ENCODE results near the gene ZKSCAN3. TPM values are rescaled to one million over a fixed set of nuclear protein-coding genes. Genes with fewer than 3 reads are reported as not detected.

The ZKSCAN3 gene
- total RNA-seq, 1 experiment from 2014 or later: 1.9 TPM

GRCh38 chr6:28395918-28396317 is 46.2 kb downstream of the ZKSCAN3 start:
- intact Hi-C loops (cut with micrococcal nuclease): loop anchor here (10.0 kb wide), 1 partner anchor 189 kb away; a partner anchor contains a TSS
- CTCF ChIA-PET: no interaction called here
- H3K9me2 ChIP-seq (replicated peaks; ENCODE audit: low read length): no peaks in the 10 kb centered on the region
- H3K79me2 ChIP-seq (ENCODE audit: low read length): no peaks in the 10 kb centered on the region
- no peaks in the 10 kb centered on the region for H3K27me3 ChIP-seq (ENCODE audit: low read length)
- H3K4me1 ChIP-seq (ENCODE audit: insufficient read depth, low read length): peaks cover 7% of the 10 kb centered on the region; the same call in 1 of the 2 replicates
- no peaks in the 10 kb centered on the region for H3F3A ChIP-seq (ENCODE audit: low read length, unreplicated experiment)
- no peak overlapping the region for H3K4me3 ChIP-seq (ENCODE audit: low read length)
- ATAC-seq (no peak), DNase-seq (no peak)
- BruUV-seq (replicated peaks): no TSS peak
- no peaks in the 10 kb centered on the region for H3K9me3 ChIP-seq (ENCODE audit: low read length)
- no peak overlapping the region for H2AFZ ChIP-seq (ENCODE audit: low read length)
- H3K36me3 ChIP-seq (ENCODE audit: low read depth, low read length): no peaks in the 10 kb centered on the region
- no peak overlapping the region for H3K4me2 ChIP-seq (ENCODE audit: low read length)
- no peaks in the 10 kb centered on the region for H4K20me1 ChIP-seq (ENCODE audit: low read length)
- no peak for TF ChIP-seq EZH2phosphoT487 (IDR thresholded peaks at IDR 0.05; ENCODE audit: borderline replicate concordance, low read length)
- no peak for TF ChIP-seq EZH2 (IDR thresholded peaks at IDR 0.05; ENCODE audit: low read length, unreplicated experiment)
- POLR2A ChIA-PET (ENCODE audit: unreplicated experiment): no interaction called here
- no peak overlapping the region for H3K27ac ChIP-seq (ENCODE audit: low read length)
- no peak overlapping the region for H3K9ac ChIP-seq (ENCODE audit: low read length)

- Histone ChIP-seq H3K9me2 (replicated peaks; ENCODE audit: low read length) (no peaks in the 10 kb centered on the region), H3F3A (ENCODE audit: low read length, unreplicated experiment) (no peaks in the 10 kb centered on the region), H3K79me2 (ENCODE audit: low read length) (no peaks in the 10 kb centered on the region), H3K9me3 (ENCODE audit: low read length) (no peaks in the 10 kb centered on the region), H3K4me3 (ENCODE audit: low read length) (no peak within 1 kb of the TSS), H3K27ac (ENCODE audit: low read length) (no peak within 1 kb of the TSS), H3K4me2 (ENCODE audit: low read length) (no peak within 1 kb of the TSS), H3K4me1 (ENCODE audit: insufficient read depth, low read length) (peaks cover 7% of the 10 kb centered on the region), H2AFZ (ENCODE audit: low read length) (no peak within 1 kb of the TSS), H3K9ac (ENCODE audit: low read length) (no peak within 1 kb of the TSS), H4K20me1 (ENCODE audit: low read length) (no peaks in the 10 kb centered on the region), H3K27me3 (ENCODE audit: low read length) (no peaks in the 10 kb centered on the region), H3K36me3 (ENCODE audit: low read depth, low read length) (no peaks in the 10 kb centered on the region)
- BruUV-seq (replicated peaks): no TSS peak
- intact Hi-C loops (cut with micrococcal nuclease): loop anchor here (10.0 kb wide), 1 partner anchor 185 kb away; a partner anchor contains a TSS
- ChIA-PET POLR2A (ENCODE audit: unreplicated experiment) (no interaction called here), CTCF (no interaction called here)
- TF ChIP-seq EZH2phosphoT487 (IDR thresholded peaks at IDR 0.05; ENCODE audit: borderline replicate concordance, low read length) (no peak), EZH2 (IDR thresholded peaks at IDR 0.05; ENCODE audit: low read length, unreplicated experiment) (no peak), CTCF (conservative IDR thresholded peaks at IDR 0.05; ENCODE audit: low read depth, low read length) (no peak)
- DNase-seq: no peak
- ATAC-seq: no peak
These were observed 49.8 kb downstream of the ZKSCAN3 start, which contains the start of gene ZSCAN12 for GRCh38 chr6:28399350-28400121. ZSCAN12 (minus strand) TSS chr6:28399747; CDS start chr6:28398405, 1,342 bp downstream.

GRCh38 chr6:28400122-28400451 is 50.3 kb downstream of the ZKSCAN3 start:
- intact Hi-C loops (cut with micrococcal nuclease): no loop called here

More at GRCh38 chr6:28400122-28400451, 50.3 kb downstream of the ZKSCAN3 start:
- BruUV-seq (replicated peaks): no TSS peak
- no peak for ATAC-seq
- DNase-seq: no peak
- H3K4me1 ChIP-seq (ENCODE audit: insufficient read depth, low read length): peaks cover 7% of the 10 kb centered on the region
- ChIA-PET POLR2A (ENCODE audit: unreplicated experiment) (no interaction called here), CTCF (no interaction called here)
- no peaks in the 10 kb centered on the region for H3K9me2 ChIP-seq (replicated peaks; ENCODE audit: low read length)
- H3K4me3 ChIP-seq (ENCODE audit: low read length): no peak overlapping the region
- H4K20me1 ChIP-seq (ENCODE audit: low read length): no peaks in the 10 kb centered on the region
- no peaks in the 10 kb centered on the region for H3K27me3 ChIP-seq (ENCODE audit: low read length)
- no peak overlapping the region for H3K4me2 ChIP-seq (ENCODE audit: low read length)
- TF ChIP-seq EZH2 (IDR thresholded peaks at IDR 0.05; ENCODE audit: low read length, unreplicated experiment) (no peak), CTCF (conservative IDR thresholded peaks at IDR 0.05; ENCODE audit: low read depth, low read length) (no peak), EZH2phosphoT487 (IDR thresholded peaks at IDR 0.05; ENCODE audit: borderline replicate concordance, low read length) (no peak)
- no peaks in the 10 kb centered on the region for H3F3A ChIP-seq (ENCODE audit: low read length, unreplicated experiment)
- no peaks in the 10 kb centered on the region for H3K36me3 ChIP-seq (ENCODE audit: low read depth, low read length)
- no peak overlapping the region for H3K27ac ChIP-seq (ENCODE audit: low read length)
- H3K9me3 ChIP-seq (ENCODE audit: low read length): no peaks in the 10 kb centered on the region
- no peak overlapping the region for H3K9ac ChIP-seq (ENCODE audit: low read length)
- no peak overlapping the region for H2AFZ ChIP-seq (ENCODE audit: low read length)
- H3K79me2 ChIP-seq (ENCODE audit: low read length): no peaks in the 10 kb centered on the region
